SK-N-SH treated with all-trans-retinoic acid at 6 μM for 48 hours (cell line): ENCODE measurements around the gene RASA1.

ENCODE experiments used
- ATAC-seq: fragments of 200-7000 bp; cut with Tn5 transposase; 3 replicates; pipeline ENCODE4 v1.9.1; 2020; ENCODE audit warnings: mild to moderate bottlenecking, moderate library complexity
- BACH2 ChIP-seq: fragments of 250-450 bp; sonication (Bioruptor Pico); IDR thresholded peaks from 2 replicates; pipeline ENCODE4 v1.9.0; 2021; ENCODE audit warnings: mild to moderate bottlenecking, borderline replicate concordance
- CSDC2 ChIP-seq: fragments of 250-450 bp; sonication (Bioruptor Pico); IDR thresholded peaks from 2 replicates; pipeline ENCODE4 v1.5.0; 2020; ENCODE audit warnings: mild to moderate bottlenecking, moderate library complexity
- ESRRG ChIP-seq: fragments of 250-450 bp; sonication (Bioruptor Pico); IDR thresholded peaks from 2 replicates; pipeline ENCODE4 v1.6.1; 2021; ENCODE audit warnings: mild to moderate bottlenecking
- GLIS3 ChIP-seq: fragments of 250-450 bp; sonication (Bioruptor Pico); IDR thresholded peaks from 2 replicates; pipeline ENCODE4 v1.5.0; 2020; ENCODE audit warnings: mild to moderate bottlenecking, moderate library complexity
- ISL1 ChIP-seq: fragments of 250-450 bp; sonication (Bioruptor Pico); IDR thresholded peaks from 2 replicates; pipeline ENCODE4 v2.1.2; 2022; ENCODE audit warnings: mild to moderate bottlenecking, moderate library complexity
- OSR1 ChIP-seq: fragments of 250-450 bp; sonication (Bioruptor Pico); IDR thresholded peaks from 2 replicates; pipeline ENCODE4 v1.8.0; 2022; ENCODE audit warnings: moderate library complexity, mild to moderate bottlenecking, inconsistent platforms
- PPARA ChIP-seq: fragments of 250-450 bp; sonication (Bioruptor Pico); IDR thresholded peaks from 2 replicates; pipeline ENCODE4 v1.5.0; 2020; ENCODE audit warnings: mild to moderate bottlenecking, borderline replicate concordance
- RARB ChIP-seq: fragments of 250-450 bp; sonication (Bioruptor Pico); IDR thresholded peaks from 2 replicates; pipeline ENCODE4 v1.8.0; 2021; ENCODE audit warnings: mild to moderate bottlenecking, moderate library complexity
- SNAI2 ChIP-seq: fragments of 250-450 bp; sonication (Bioruptor Pico); IDR thresholded peaks from 2 replicates; pipeline ENCODE4 v1.5.0; 2020; ENCODE audit warnings: mild to moderate bottlenecking, moderate library complexity
- TCF4 ChIP-seq: fragments of 250-450 bp; sonication (Bioruptor Pico); IDR thresholded peaks from 2 replicates; pipeline ENCODE4 v1.8.0; 2021; ENCODE audit warnings: mild to moderate bottlenecking, moderate library complexity, borderline replicate concordance
- ZC3H10 ChIP-seq: fragments of 250-450 bp; sonication (Bioruptor Pico); IDR thresholded peaks from 2 replicates; pipeline ENCODE4 v1.5.1; 2021; ENCODE audit warnings: mild to moderate bottlenecking, moderate library complexity
- ZFP3 ChIP-seq: fragments of 250-450 bp; sonication (Bioruptor Pico); IDR thresholded peaks from 2 replicates; pipeline ENCODE4 v1.5.0; 2020; ENCODE audit warnings: mild to moderate bottlenecking, moderate library complexity
- ZFP30 ChIP-seq: fragments of 450-650 bp; formaldehyde crosslinking; IDR thresholded peaks from 2 replicates; pipeline ENCODE4 v1.5.0; 2022; ENCODE audit warnings: mild to moderate bottlenecking, moderate library complexity
- ZNF565 ChIP-seq: fragments of 450-650 bp; formaldehyde crosslinking; conservative IDR thresholded peaks from 2 replicates; pipeline ENCODE4 v1.5.0; 2020; ENCODE audit warnings: low read depth, mild to moderate bottlenecking, moderate library complexity
- ZNF70 ChIP-seq: fragments of 450-650 bp; formaldehyde crosslinking; IDR thresholded peaks from 2 replicates; pipeline ENCODE4 v1.5.0; 2020; ENCODE audit warnings: mild to moderate bottlenecking, moderate library complexity
- ZNF8 ChIP-seq: fragments of 450-650 bp; formaldehyde crosslinking; IDR thresholded peaks from 2 replicates; pipeline ENCODE4 v1.5.0; 2020; ENCODE audit warnings: mild to moderate bottlenecking, moderate library complexity
- TF ChIP-seq, protein P1 (sequence below): fragments of 250-450 bp; sonication (Bioruptor Pico); IDR thresholded peaks from 2 replicates; pipeline ENCODE4 v1.8.0; 2020; ENCODE audit warnings: mild to moderate bottlenecking, moderate library complexity, borderline replicate concordance
- TF ChIP-seq, protein P2 (sequence below): fragments of 250-450 bp; sonication (Bioruptor Pico); IDR thresholded peaks from 2 replicates; pipeline ENCODE4 v1.5.0; 2020; ENCODE audit warnings: mild to moderate bottlenecking, moderate library complexity
- TF ChIP-seq, protein P3 (sequence below): fragments of 250-450 bp; sonication (Bioruptor Pico); IDR thresholded peaks from 2 replicates; pipeline ENCODE4 v1.8.0; 2021; ENCODE audit warnings: low read depth, mild to moderate bottlenecking, moderate library complexity, borderline replicate concordance
- TF ChIP-seq, protein P4 (sequence below): fragments of 250-450 bp; sonication (Bioruptor Pico); IDR thresholded peaks from 2 replicates; pipeline ENCODE4 v1.5.1; 2020; ENCODE audit warnings: low read depth, mild to moderate bottlenecking, moderate library complexity
- TF ChIP-seq, protein P5 (sequence below): fragments of 250-450 bp; sonication (Bioruptor Pico); IDR thresholded peaks from 2 replicates; pipeline ENCODE4 v1.5.1; 2021; ENCODE audit warnings: mild to moderate bottlenecking, moderate library complexity

Gene RASA1

DNA sequence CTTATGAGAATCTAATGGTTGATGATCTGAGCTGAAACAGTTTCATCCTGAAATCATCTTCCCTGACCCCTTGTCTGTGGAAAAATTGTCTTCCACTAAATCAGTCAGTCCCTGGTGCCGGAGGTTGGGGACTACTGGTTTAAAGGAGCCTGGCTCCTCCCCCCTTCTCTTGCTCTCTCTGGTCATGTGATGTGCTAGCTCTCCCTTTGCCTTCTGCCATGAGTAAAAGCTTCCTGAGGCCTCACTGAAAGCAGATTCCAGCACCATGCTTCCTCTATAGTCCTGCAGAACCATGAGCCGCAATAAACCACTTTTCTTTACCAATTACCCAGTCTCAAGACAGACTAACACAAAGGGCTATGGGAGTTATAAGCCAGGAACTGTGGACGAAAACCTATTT is 54.7 kb downstream of the RASA1 start:
- no peak for TF ChIP-seq ZFP3 (CRISPR knock-in tag)
- ATAC-seq = no peak

DNA sequence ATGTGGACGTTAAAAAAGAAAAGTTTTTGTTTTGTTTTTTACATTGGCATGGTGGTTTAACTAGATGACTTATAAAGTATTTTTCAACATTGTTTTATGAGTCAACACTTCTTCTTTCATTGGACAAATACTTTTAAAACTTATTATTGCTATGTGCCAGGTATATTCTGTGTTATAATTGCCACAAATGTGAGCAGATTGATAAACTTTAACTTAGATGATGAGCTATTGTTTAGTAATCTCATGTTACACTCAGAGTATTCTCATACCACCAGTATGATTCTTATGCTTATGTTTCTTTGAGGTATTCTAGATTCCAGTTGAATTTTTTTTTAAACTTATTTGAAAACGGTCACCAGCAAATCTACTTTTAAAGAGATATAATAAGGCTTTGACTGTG is 60.3 kb downstream of the RASA1 start:
- TF ChIP-seq, protein P1, sequence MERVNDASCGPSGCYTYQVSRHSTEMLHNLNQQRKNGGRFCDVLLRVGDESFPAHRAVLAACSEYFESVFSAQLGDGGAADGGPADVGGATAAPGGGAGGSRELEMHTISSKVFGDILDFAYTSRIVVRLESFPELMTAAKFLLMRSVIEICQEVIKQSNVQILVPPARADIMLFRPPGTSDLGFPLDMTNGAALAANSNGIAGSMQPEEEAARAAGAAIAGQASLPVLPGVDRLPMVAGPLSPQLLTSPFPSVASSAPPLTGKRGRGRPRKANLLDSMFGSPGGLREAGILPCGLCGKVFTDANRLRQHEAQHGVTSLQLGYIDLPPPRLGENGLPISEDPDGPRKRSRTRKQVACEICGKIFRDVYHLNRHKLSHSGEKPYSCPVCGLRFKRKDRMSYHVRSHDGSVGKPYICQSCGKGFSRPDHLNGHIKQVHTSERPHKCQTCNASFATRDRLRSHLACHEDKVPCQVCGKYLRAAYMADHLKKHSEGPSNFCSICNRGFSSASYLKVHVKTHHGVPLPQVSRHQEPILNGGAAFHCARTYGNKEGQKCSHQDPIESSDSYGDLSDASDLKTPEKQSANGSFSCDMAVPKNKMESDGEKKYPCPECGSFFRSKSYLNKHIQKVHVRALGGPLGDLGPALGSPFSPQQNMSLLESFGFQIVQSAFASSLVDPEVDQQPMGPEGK (CRISPR knock-in tag) = no peak
- TF ChIP-seq ISL1 (CRISPR knock-in tag) (no peak), GLIS3 (CRISPR knock-in tag) (no peak), ZNF8 (CRISPR knock-in tag) (no peak), RARB (CRISPR knock-in tag) (no peak), OSR1 (CRISPR knock-in tag) (no peak), ZC3H10 (no peak), ZFP3 (CRISPR knock-in tag) (no peak), ZFP30 (CRISPR knock-in tag) (no peak), ESRRG (no peak), SNAI2 (no peak), BACH2 (CRISPR knock-in tag) (no peak), ZNF70 (no peak), ZNF565 (CRISPR knock-in tag) (no peak), TCF4 (no peak)
- TF ChIP-seq, protein P2, sequence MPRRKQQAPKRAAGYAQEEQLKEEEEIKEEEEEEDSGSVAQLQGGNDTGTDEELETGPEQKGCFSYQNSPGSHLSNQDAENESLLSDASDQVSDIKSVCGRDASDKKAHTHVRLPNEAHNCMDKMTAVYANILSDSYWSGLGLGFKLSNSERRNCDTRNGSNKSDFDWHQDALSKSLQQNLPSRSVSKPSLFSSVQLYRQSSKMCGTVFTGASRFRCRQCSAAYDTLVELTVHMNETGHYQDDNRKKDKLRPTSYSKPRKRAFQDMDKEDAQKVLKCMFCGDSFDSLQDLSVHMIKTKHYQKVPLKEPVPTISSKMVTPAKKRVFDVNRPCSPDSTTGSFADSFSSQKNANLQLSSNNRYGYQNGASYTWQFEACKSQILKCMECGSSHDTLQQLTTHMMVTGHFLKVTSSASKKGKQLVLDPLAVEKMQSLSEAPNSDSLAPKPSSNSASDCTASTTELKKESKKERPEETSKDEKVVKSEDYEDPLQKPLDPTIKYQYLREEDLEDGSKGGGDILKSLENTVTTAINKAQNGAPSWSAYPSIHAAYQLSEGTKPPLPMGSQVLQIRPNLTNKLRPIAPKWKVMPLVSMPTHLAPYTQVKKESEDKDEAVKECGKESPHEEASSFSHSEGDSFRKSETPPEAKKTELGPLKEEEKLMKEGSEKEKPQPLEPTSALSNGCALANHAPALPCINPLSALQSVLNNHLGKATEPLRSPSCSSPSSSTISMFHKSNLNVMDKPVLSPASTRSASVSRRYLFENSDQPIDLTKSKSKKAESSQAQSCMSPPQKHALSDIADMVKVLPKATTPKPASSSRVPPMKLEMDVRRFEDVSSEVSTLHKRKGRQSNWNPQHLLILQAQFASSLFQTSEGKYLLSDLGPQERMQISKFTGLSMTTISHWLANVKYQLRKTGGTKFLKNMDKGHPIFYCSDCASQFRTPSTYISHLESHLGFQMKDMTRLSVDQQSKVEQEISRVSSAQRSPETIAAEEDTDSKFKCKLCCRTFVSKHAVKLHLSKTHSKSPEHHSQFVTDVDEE (CRISPR knock-in tag) = no peak
- TF ChIP-seq, protein P3, sequence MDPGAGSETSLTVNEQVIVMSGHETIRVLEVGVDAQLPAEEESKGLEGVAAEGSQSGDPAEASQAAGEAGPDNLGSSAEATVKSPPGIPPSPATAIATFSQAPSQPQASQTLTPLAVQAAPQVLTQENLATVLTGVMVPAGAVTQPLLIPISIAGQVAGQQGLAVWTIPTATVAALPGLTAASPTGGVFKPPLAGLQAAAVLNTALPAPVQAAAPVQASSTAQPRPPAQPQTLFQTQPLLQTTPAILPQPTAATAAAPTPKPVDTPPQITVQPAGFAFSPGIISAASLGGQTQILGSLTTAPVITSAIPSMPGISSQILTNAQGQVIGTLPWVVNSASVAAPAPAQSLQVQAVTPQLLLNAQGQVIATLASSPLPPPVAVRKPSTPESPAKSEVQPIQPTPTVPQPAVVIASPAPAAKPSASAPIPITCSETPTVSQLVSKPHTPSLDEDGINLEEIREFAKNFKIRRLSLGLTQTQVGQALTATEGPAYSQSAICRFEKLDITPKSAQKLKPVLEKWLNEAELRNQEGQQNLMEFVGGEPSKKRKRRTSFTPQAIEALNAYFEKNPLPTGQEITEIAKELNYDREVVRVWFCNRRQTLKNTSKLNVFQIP (CRISPR knock-in tag) = no peak
- TF ChIP-seq, protein P4, sequence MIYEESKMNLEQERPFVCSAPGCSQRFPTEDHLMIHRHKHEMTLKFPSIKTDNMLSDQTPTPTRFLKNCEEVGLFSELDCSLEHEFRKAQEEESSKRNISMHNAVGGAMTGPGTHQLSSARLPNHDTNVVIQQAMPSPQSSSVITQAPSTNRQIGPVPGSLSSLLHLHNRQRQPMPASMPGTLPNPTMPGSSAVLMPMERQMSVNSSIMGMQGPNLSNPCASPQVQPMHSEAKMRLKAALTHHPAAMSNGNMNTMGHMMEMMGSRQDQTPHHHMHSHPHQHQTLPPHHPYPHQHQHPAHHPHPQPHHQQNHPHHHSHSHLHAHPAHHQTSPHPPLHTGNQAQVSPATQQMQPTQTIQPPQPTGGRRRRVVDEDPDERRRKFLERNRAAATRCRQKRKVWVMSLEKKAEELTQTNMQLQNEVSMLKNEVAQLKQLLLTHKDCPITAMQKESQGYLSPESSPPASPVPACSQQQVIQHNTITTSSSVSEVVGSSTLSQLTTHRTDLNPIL (CRISPR knock-in tag) = no peak
- no peak for ATAC-seq

DNA sequence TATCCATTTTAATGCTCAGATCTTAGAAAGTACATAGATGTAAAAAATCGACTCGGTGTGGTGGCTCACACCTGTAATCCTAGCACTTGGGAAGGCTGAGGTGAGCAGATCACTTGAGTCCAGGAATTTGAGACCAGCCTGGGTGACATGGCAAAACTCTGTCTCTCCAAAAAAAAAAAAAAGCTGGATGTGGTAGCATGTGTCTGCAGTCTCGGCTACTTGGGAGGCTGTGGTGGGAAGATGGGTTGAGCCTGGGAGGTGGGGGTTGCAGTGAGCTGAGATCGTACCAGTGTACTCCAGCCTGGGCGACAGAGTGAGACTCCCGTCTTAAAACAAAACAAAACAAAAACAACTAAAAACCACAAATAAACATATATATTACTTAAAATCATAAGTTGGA is 61.4 kb downstream of the RASA1 start:
- TF ChIP-seq, protein P5, sequence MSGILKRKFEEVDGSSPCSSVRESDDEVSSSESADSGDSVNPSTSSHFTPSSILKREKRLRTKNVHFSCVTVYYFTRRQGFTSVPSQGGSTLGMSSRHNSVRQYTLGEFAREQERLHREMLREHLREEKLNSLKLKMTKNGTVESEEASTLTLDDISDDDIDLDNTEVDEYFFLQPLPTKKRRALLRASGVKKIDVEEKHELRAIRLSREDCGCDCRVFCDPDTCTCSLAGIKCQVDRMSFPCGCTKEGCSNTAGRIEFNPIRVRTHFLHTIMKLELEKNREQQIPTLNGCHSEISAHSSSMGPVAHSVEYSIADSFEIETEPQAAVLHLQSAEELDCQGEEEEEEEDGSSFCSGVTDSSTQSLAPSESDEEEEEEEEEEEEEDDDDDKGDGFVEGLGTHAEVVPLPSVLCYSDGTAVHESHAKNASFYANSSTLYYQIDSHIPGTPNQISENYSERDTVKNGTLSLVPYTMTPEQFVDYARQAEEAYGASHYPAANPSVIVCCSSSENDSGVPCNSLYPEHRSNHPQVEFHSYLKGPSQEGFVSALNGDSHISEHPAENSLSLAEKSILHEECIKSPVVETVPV (CRISPR knock-in tag) = no peak
- no peak for TF ChIP-seq CSDC2 (CRISPR knock-in tag)
- ATAC-seq = no peak

DNA sequence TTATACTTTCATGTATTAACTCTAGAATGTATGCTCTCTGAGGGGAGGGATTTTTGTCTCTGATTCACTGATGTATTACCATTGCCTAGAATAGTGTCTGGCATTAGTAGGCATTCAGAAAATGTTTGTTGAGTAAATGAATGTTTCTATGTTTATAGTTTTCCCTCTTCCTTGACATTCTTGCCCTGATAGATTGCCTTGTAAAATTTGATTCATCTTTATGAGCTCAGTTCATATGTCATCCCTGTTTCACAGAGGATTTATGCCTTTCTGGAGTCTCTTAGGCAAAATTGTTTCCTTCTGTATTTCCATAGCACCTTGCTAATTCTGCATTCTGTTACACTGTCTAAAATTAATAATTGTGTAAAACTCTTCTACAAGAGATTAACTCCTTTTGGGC is 72.3 kb downstream of the RASA1 start:
- no peak for TF ChIP-seq SNAI2
- no peak for TF ChIP-seq ZC3H10
- TF ChIP-seq, protein P5 (CRISPR knock-in tag) = no peak
- no peak for TF ChIP-seq TCF4
- TF ChIP-seq ZNF70 = no peak
- TF ChIP-seq, protein P2 (CRISPR knock-in tag) = no peak
- no peak for TF ChIP-seq ISL1 (CRISPR knock-in tag)
- no peak for TF ChIP-seq PPARA (CRISPR knock-in tag)
- no peak for ATAC-seq
